ENCODE results near the gene FAM76A. TPM values are rescaled to one million over a fixed set of nuclear protein-coding genes. Genes with fewer than 3 reads are reported as not detected.

The FAM76A gene
- total RNA-seq, 2 donors from 2014 or later = 7.8 to 18.5 TPM

DNA sequence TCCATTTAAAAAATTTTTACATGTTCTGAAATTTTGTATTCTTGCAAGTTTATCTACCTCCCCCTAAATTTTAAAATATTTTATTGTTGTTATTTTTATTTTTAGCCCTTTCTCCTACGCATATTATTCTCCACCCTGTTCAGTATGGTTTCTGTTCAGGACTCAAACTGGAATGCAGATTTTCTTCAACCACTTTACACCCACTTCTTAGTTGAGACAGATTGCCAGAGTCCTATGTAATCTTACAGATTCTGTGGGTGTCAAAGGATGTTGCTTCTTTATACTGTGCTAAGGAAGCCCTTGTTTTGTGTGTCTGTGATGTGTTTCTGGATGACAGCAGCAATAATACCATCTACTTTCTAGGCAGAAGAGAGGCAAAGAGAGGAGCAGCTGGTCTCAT is 84.1 kb downstream of the FAM76A start:
- 95% methylated on average over 1 of the region's 1 CpG for WGBS
- DNase-seq (ENCODE audit: low spot score) = no peak
- H3K4me1 ChIP-seq (replicated peaks) = no peaks in the 10 kb centered on the region
- intact Hi-C loops (cut with DNase I) = no loop called here
- TF ChIP-seq POLR2AphosphoS5 (IDR thresholded peaks at IDR 0.05) = no peak
- TF ChIP-seq, protein P1, sequence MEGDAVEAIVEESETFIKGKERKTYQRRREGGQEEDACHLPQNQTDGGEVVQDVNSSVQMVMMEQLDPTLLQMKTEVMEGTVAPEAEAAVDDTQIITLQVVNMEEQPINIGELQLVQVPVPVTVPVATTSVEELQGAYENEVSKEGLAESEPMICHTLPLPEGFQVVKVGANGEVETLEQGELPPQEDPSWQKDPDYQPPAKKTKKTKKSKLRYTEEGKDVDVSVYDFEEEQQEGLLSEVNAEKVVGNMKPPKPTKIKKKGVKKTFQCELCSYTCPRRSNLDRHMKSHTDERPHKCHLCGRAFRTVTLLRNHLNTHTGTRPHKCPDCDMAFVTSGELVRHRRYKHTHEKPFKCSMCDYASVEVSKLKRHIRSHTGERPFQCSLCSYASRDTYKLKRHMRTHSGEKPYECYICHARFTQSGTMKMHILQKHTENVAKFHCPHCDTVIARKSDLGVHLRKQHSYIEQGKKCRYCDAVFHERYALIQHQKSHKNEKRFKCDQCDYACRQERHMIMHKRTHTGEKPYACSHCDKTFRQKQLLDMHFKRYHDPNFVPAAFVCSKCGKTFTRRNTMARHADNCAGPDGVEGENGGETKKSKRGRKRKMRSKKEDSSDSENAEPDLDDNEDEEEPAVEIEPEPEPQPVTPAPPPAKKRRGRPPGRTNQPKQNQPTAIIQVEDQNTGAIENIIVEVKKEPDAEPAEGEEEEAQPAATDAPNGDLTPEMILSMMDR (IDR thresholded peaks at IDR 0.05) = no peak
- no peaks in the 10 kb centered on the region for H3K36me3 ChIP-seq
- H3K4me3 ChIP-seq = no peak overlapping the region
- no peaks in the 10 kb centered on the region for H3K9me3 ChIP-seq
- no peak overlapping the region for H3K27ac ChIP-seq
- no peaks in the 10 kb centered on the region for H3K27me3 ChIP-seq (replicated peaks; ENCODE audit: insufficient read depth)

DNA sequence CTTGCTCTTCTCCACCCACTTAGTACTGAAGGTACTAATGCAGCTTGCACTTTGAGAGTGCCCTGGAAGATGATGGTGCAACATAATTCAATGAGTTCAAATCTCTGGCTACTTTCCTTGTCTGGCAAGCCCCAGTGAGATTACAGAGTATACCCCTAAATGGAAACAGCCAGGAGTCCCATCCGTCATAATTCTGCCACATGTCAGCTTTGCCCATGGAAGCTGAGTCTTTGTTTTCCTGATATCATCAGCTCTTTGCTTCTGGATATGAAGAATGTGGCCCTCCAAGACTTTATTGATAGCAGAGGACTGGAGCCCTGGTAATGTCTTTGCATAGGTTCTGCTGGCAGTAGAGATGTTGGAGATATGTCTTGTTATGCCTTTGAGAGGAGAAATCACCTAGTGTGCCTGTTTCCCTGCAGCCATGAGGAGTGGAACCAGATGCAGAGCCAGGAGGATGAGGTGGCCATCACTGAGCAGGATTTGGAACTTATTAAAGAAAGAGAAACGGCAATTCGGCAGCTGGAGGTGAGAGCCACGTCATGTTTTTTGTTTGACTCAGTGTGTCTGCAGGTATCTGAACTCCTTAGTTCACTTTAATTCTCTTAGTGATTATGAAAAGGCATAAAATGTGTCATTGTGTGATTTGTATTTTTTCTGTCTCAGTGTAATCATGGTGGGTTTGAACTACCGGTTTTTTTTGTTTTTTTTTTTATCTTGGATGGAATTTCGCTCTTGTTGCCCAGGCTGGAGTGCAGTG is 86.2 kb downstream of the FAM76A start:
- intact Hi-C loops (cut with DNase I) = no loop called here
- Histone ChIP-seq H3K27me3 (replicated peaks; ENCODE audit: insufficient read depth) (no peaks in the 10 kb centered on the region), H3K27ac (no peak overlapping the region), H3K36me3 (no peaks in the 10 kb centered on the region), H3K4me3 (no peak overlapping the region), H3K9me3 (no peaks in the 10 kb centered on the region), H3K4me1 (replicated peaks) (no peaks in the 10 kb centered on the region)
- DNase-seq (ENCODE audit: low spot score) = no peak
- TF ChIP-seq POLR2AphosphoS5 (IDR thresholded peaks at IDR 0.05) = no peak
- no peak for TF ChIP-seq POLR2A (IDR thresholded peaks at IDR 0.05)
- TF ChIP-seq, protein P1 (IDR thresholded peaks at IDR 0.05) = no peak
- WGBS = 94% methylated on average over 6 of the region's 6 CpGs

Small RNA genes lying within 50 kb of the gene (small RNA-seq; reads per million reads assigned to genes)
- gene AL020997.2 (0 to 0.10 reads per million in 2 donors), gene RNU6-424P (0 reads per million in 2 donors)

Other genes with a start within 250 kb of the FAM76A start
- gene WASF2, start 235.8 kb upstream of the FAM76A start, total RNA-seq = 10 to 100 TPM; 42.0 to 63.6 TPM
- gene AHDC1, start 121.8 kb upstream of the FAM76A start, total RNA-seq = 10 to 100 TPM; 27.1 to 83.7 TPM
- gene FGR, start 90.8 kb upstream of the FAM76A start, total RNA-seq = 10 to 100 TPM in 1 of 2 donors, 1 to 10 TPM in 1; 4.0 to 10.8 TPM
- gene IFI6, start 53.8 kb upstream of the FAM76A start, total RNA-seq = 100 to 1,000 TPM in 1 of 2 donors, 10 to 100 TPM in 1; 40.4 to 274 TPM
- 10 to 100 TPM; 53.1 to 64.9 TPM for gene STX12, start 47.3 kb downstream of the FAM76A start, total RNA-seq
- 10 to 100 TPM; 37.8 to 64.5 TPM for gene PPP1R8, start 104.8 kb downstream of the FAM76A start, total RNA-seq
- gene THEMIS2, start 146.6 kb downstream of the FAM76A start, total RNA-seq = 100 to 1,000 TPM in 1 of 2 donors, 1 to 10 TPM in 1; 3.6 to 140 TPM
- gene RPA2, start 188.6 kb downstream of the FAM76A start, total RNA-seq = 10 to 100 TPM; 52.6 to 60.6 TPM
- gene SMPDL3B, start 209.0 kb downstream of the FAM76A start, total RNA-seq = 1 to 10 TPM; 2.0 to 7.7 TPM
- gene XKR8, start 234.0 kb downstream of the FAM76A start, total RNA-seq = 10 to 100 TPM in 1 of 2 donors, 1 to 10 TPM in 1; 9.5 to 15.2 TPM

Data from prostate gland (tissue), 2 donors.